ENCODE results near the gene PPIB. TPM values are rescaled to one million over a fixed set of nuclear protein-coding genes. Genes with fewer than 3 reads are reported as not detected.
"Not testable (repeated sequence)": the region's sequence is repeated elsewhere in the genome, so short reads cannot be mapped to it uniquely, and the experiment has no call there.

Gene PPIB
- total RNA-seq, 1 experiment from 2014 or later: 458 TPM

- Mint-ChIP-seq H3K27ac (ENCODE audit: unreplicated experiment) (peak overlapping the region; percentile 23), H3K9me3 (ENCODE audit: unreplicated experiment) (no peaks in the 10 kb centered on the region), H3K4me1 (ENCODE audit: low read depth, unreplicated experiment) (peaks cover 7% of the 10 kb centered on the region), H3K27me3 (ENCODE audit: insufficient read depth, unreplicated experiment) (no peaks in the 10 kb centered on the region), H3K36me3 (ENCODE audit: insufficient read depth, unreplicated experiment) (peaks cover 24% of the 10 kb centered on the region), H3K4me3 (ENCODE audit: unreplicated experiment) (no peak overlapping the region)
- DNase-seq: no peak
- Histone ChIP-seq H3K4me3 (ENCODE audit: low read depth, low read length) (no peak overlapping the region), H3K9me3 (no peaks in the 10 kb centered on the region), H3K27me3 (replicated peaks; ENCODE audit: control insufficient read depth, insufficient read depth, low read length) (no peaks in the 10 kb centered on the region), H3K4me1 (peaks cover 11% of the 10 kb centered on the region), H3K36me3 (ENCODE audit: control insufficient read depth, insufficient read depth, low read length) (no peaks in the 10 kb centered on the region; the same call in 1 of the 2 replicates)
- no TSS peak for BruUV-seq (replicated peaks)
- POLR2A ChIA-PET: no interaction called here
- intact Hi-C loops (cut with micrococcal nuclease; ENCODE audit: unreplicated experiment): loop anchor here (2.0 kb wide), 1 partner anchor 17 kb away; the partner anchor contains the start of gene SNX1
- CTCF ChIA-PET: interaction anchor here (0.7 to 1.6 kb wide), 3 partner anchors 16 to 65 kb away, joined by 3 to 4 read pairs (median 4); partner anchors contain the start of gene SNX1
- no peak for TF ChIP-seq CTCF (IDR thresholded peaks at IDR 0.05; ENCODE audit: insufficient read depth in 1 of 2, low read depth in 1 of 2, low read length in 1 of 2, severe bottlenecking in 1 of 2, unreplicated experiment in 1 of 2)
These were observed 51.2 kb downstream of the PPIB start for GRCh38 chr15:64111679-64112050.

- no TSS peak for BruUV-seq (replicated peaks)
- POLR2A ChIA-PET: no interaction called here
- no peak overlapping the region for H3K27ac Mint-ChIP-seq (ENCODE audit: unreplicated experiment)
These were observed 51.7 kb downstream of the PPIB start for GRCh38 chr15:64110950-64111678.

GRCh38 chr15:64110108-64110701 is 52.6 kb downstream of the PPIB start:
- H3K36me3 ChIP-seq (ENCODE audit: control insufficient read depth, insufficient read depth, low read length); CTCF ChIA-PET; H3K27ac Mint-ChIP-seq (ENCODE audit: unreplicated experiment); H3K27me3 ChIP-seq (replicated peaks; ENCODE audit: control insufficient read depth, insufficient read depth, low read length); H3K9me3 Mint-ChIP-seq (ENCODE audit: unreplicated experiment); POLR2A ChIA-PET; DNase-seq; BruUV-seq (replicated peaks); H3K4me3 Mint-ChIP-seq (ENCODE audit: unreplicated experiment); H3K4me3 ChIP-seq (ENCODE audit: low read depth, low read length); H3K27me3 Mint-ChIP-seq (ENCODE audit: insufficient read depth, unreplicated experiment); H3K9me3 ChIP-seq; H3K4me1 Mint-ChIP-seq (ENCODE audit: low read depth, unreplicated experiment): not testable (repeated sequence)
- intact Hi-C loops (cut with micrococcal nuclease; ENCODE audit: unreplicated experiment): loop anchor here (2.0 kb wide), 1 partner anchor 15 kb away; the partner anchor contains the start of gene SNX1
- H3K4me1 ChIP-seq: peaks cover 11% of the 10 kb centered on the region
- H3K36me3 Mint-ChIP-seq (ENCODE audit: insufficient read depth, unreplicated experiment): peaks cover 24% of the 10 kb centered on the region

More at GRCh38 chr15:64110950-64111678, 51.7 kb downstream of the PPIB start:
- Mint-ChIP-seq H3K36me3 (ENCODE audit: insufficient read depth, unreplicated experiment) (peaks cover 24% of the 10 kb centered on the region), H3K4me1 (ENCODE audit: low read depth, unreplicated experiment) (peaks cover 7% of the 10 kb centered on the region), H3K9me3 (ENCODE audit: unreplicated experiment) (no peaks in the 10 kb centered on the region), H3K27me3 (ENCODE audit: insufficient read depth, unreplicated experiment) (no peaks in the 10 kb centered on the region), H3K4me3 (ENCODE audit: unreplicated experiment) (no peak overlapping the region)
- Histone ChIP-seq H3K36me3 (ENCODE audit: control insufficient read depth, insufficient read depth, low read length) (no peaks in the 10 kb centered on the region; the same call in 1 of the 2 replicates), H3K4me1 (peaks cover 11% of the 10 kb centered on the region), H3K9me3 (no peaks in the 10 kb centered on the region), H3K4me3 (ENCODE audit: low read depth, low read length) (no peak overlapping the region), H3K27me3 (replicated peaks; ENCODE audit: control insufficient read depth, insufficient read depth, low read length) (no peaks in the 10 kb centered on the region)
- CTCF ChIA-PET: interaction anchor here (1.4 to 1.6 kb wide), 2 partner anchors 15 to 42 kb away, joined by 4 read pairs; partner anchors contain the start of gene SNX1
- no peak for DNase-seq
- intact Hi-C loops (cut with micrococcal nuclease; ENCODE audit: unreplicated experiment): loop anchor here (2.0 kb wide), 1 partner anchor 16 kb away; the partner anchor contains the start of gene SNX1
- TF ChIP-seq CTCF (IDR thresholded peaks at IDR 0.05; ENCODE audit: insufficient read depth in 1 of 2, low read depth in 1 of 2, low read length in 1 of 2, severe bottlenecking in 1 of 2, unreplicated experiment in 1 of 2): no peak
